Ishikawa (cell line): ENCODE data around the gene EHBP1L1.

Experiments
- CEBPB ChIP-seq: IDR thresholded peaks from 2 replicates; pipeline ENCODE4 v1.6.1; 2012
- CREB1 ChIP-seq: IDR thresholded peaks from 2 replicates; pipeline ENCODE4 v1.6.1; 2012; ENCODE audit warnings: low read depth
- EGR1 ChIP-seq: IDR thresholded peaks from 2 replicates; pipeline ENCODE4 v1.6.1; 2012
- EP300 ChIP-seq: IDR thresholded peaks from 2 replicates; pipeline ENCODE4 v1.6.1; 2012; ENCODE audit warnings: borderline replicate concordance
- FOXM1 ChIP-seq: IDR thresholded peaks from 2 replicates; pipeline ENCODE4 v1.6.1; 2012; ENCODE audit warnings: low read depth, borderline replicate concordance
- NFIC ChIP-seq: IDR thresholded peaks from 2 replicates; pipeline ENCODE4 v1.6.1; 2012
- RAD21 ChIP-seq: IDR thresholded peaks from 2 replicates; pipeline ENCODE4 v1.6.1; 2012; ENCODE audit warnings: low read depth
- TAF1 ChIP-seq: IDR thresholded peaks from 2 replicates; pipeline ENCODE4 v1.6.1; 2012; ENCODE audit warnings: low read depth, mild to moderate bottlenecking
- TCF12 ChIP-seq: IDR thresholded peaks from 2 replicates; pipeline ENCODE4 v1.6.1; 2012; ENCODE audit warnings: low read depth
- TEAD4 ChIP-seq: IDR thresholded peaks from 2 replicates; pipeline ENCODE4 v1.6.1; 2012
- USF1 ChIP-seq: IDR thresholded peaks from 2 replicates; pipeline ENCODE4 v1.6.1; 2012
- YY1 ChIP-seq: IDR thresholded peaks from 2 replicates; pipeline ENCODE4 v1.6.1; 2012; ENCODE audit warnings: low read depth
- ZBTB7A ChIP-seq: IDR thresholded peaks from 2 replicates; pipeline ENCODE4 v1.6.1; 2012; ENCODE audit warnings: low read depth
- TF ChIP-seq, protein P1 (sequence below): IDR thresholded peaks from 2 replicates; pipeline ENCODE4 v1.6.1; 2012
- TF ChIP-seq, protein P2 (sequence below): IDR thresholded peaks from 2 replicates; pipeline ENCODE4 v1.6.1; 2012; ENCODE audit warnings: low read depth, mild to moderate bottlenecking

The EHBP1L1 gene

GRCh38 chr11:65541093-65541982 lies 34.5 kb upstream of the EHBP1L1 start:
- TF ChIP-seq EGR1 (no peak), CEBPB (no peak), FOXM1 (no peak), EP300 (no peak), TEAD4 (no peak), RAD21 (no peak), ZBTB7A (no peak; the same call in 1 of the 2 replicates), YY1 (no peak), USF1 (no peak), CREB1 (no peak), NFIC (no peak), TAF1 (no peak), TCF12 (no peak)
- TF ChIP-seq, protein P1, sequence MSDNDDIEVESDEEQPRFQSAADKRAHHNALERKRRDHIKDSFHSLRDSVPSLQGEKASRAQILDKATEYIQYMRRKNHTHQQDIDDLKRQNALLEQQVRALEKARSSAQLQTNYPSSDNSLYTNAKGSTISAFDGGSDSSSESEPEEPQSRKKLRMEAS = no peak
- TF ChIP-seq, protein P2, sequence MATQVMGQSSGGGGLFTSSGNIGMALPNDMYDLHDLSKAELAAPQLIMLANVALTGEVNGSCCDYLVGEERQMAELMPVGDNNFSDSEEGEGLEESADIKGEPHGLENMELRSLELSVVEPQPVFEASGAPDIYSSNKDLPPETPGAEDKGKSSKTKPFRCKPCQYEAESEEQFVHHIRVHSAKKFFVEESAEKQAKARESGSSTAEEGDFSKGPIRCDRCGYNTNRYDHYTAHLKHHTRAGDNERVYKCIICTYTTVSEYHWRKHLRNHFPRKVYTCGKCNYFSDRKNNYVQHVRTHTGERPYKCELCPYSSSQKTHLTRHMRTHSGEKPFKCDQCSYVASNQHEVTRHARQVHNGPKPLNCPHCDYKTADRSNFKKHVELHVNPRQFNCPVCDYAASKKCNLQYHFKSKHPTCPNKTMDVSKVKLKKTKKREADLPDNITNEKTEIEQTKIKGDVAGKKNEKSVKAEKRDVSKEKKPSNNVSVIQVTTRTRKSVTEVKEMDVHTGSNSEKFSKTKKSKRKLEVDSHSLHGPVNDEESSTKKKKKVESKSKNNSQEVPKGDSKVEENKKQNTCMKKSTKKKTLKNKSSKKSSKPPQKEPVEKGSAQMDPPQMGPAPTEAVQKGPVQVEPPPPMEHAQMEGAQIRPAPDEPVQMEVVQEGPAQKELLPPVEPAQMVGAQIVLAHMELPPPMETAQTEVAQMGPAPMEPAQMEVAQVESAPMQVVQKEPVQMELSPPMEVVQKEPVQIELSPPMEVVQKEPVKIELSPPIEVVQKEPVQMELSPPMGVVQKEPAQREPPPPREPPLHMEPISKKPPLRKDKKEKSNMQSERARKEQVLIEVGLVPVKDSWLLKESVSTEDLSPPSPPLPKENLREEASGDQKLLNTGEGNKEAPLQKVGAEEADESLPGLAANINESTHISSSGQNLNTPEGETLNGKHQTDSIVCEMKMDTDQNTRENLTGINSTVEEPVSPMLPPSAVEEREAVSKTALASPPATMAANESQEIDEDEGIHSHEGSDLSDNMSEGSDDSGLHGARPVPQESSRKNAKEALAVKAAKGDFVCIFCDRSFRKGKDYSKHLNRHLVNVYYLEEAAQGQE = no peak

GRCh38 chr11:65542738-65543390 lies 33.0 kb upstream of the EHBP1L1 start:
- no peak for TF ChIP-seq CREB1
- no peak for TF ChIP-seq NFIC
- no peak for TF ChIP-seq CEBPB
- no peak for TF ChIP-seq YY1
- TF ChIP-seq USF1 = no peak
- TF ChIP-seq, protein P1 = no peak

GRCh38 chr11:65545853-65546216 lies 30.0 kb upstream of the EHBP1L1 start:
- TF ChIP-seq EGR1 (no peak), CEBPB (no peak), TAF1 (no peak), YY1 (no peak), RAD21 (no peak), TEAD4 (no peak), TCF12 (no peak), FOXM1 (no peak), EP300 (no peak), NFIC (no peak), USF1 (no peak), CREB1 (no peak), ZBTB7A (no peak)
- TF ChIP-seq, protein P1 = no peak
- TF ChIP-seq, protein P2 = no peak

DNA sequence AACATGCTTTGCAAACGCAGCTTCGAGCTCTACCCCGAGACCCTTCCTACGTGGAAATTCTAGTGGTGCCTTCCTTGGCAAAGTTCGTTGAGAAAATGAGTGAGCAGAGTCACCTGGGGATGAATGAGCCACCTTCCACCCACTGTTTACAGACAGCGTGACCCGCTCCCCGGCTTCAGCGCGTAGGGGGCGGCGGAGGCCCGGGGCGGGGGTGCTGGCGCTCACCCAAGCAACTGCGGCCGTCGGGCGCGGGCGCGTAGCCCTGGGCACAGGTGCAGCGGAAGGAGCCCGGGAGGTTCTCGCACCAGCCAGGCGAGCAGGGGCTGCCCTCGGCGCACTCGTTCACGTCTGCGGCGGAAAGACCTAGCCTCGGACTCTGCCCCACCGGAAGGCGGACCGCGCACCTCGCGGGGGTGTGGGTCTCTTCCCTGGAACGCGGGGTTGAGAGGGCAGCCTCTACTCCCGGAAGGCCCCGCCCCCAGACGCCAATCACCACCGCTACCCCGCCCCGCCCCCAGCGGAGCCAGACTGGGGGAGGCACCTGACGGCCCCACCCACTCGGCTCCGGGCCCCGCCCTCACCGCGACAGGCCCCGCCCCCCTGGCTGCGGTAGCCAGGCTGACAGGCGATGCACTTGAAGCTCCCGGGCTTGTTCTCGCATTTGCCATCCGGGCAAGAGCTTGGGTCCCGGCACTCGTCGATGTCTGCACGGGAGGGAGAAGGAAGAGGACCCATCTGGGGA lies 29.5 kb upstream of the EHBP1L1 start:
- peak; percentile 56; the same call in 1 of the 2 replicates for TF ChIP-seq TCF12
- no peak for TF ChIP-seq CEBPB
- 0 out of 2 replicates have a peak, but pooled peaks have one; percentile 11 for TF ChIP-seq USF1
- no peak for TF ChIP-seq FOXM1
- peak; percentile 75 for TF ChIP-seq NFIC
- peak; percentile 58 for TF ChIP-seq ZBTB7A
- TF ChIP-seq TEAD4 = peak; percentile 17; the same call in 1 of the 2 replicates
- TF ChIP-seq EP300 = peak; percentile 21; the same call in 1 of the 2 replicates
- no peak for TF ChIP-seq YY1
- TF ChIP-seq RAD21 = no peak
- TF ChIP-seq, protein P1 = no peak
- peak; percentile 47; the same call in 1 of the 2 replicates for TF ChIP-seq EGR1
- TF ChIP-seq, protein P2 = no peak
- no peak for TF ChIP-seq TAF1
- TF ChIP-seq CREB1 = no peak
